ENCODE data around the gene VSIR. TPM values are rescaled to one million over a fixed set of nuclear protein-coding genes. Genes with fewer than 3 reads are reported as not detected.
A peak's percentile ranks its signal among the peaks of the same experiment; 100 is the strongest.

The VSIR gene
- total and polyA plus RNA-seq, 9 of the 15 experiments (the other 6 are each of a cell fraction or from before 2014, with no cell fraction given), result 0.14 to 20.5 (median 9.3) TPM

DNA sequence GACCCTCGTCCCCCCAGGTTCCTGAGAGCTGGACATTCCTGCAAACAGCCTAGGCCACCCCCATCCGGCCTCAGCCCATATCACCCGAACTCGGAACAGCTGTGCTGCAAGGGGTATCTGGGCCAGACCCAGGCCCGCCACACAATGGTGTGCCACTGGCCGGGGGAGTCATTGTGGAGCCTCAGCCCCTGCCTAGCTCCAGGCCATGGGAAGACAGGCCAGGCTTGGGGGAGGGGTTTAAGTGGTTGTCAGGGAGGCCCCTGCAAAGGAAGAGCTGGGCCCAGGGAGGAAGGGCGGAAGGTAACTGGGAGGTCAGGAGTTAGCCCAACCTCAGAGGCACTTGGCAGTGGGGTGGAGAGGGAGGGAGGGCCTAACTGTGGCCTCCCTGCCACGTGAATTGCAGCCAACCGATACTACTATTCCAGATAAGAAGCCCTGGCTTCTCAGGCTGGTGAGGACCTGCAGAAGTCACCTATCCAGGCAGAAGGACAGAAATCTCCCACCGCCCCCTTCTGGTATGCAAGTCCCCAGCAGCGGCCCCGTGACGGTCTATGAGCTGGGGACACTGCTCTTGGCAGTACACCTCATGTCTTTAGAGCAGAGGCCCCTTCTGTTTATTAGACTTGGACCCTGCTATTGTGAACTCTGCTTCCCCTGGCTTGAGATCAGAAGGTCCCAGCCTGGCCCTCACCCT, 26.8 kb downstream of the VSIR start (continued):
- peak; percentile 93 for TF ChIP-seq ZBTB9 (CRISPR knock-in tag; IDR thresholded peaks at IDR 0.05)
- peak; percentile 47; the same call in 1 of the 2 replicates for TF ChIP-seq POLR2G (IDR thresholded peaks at IDR 0.05; ENCODE audit: low read depth, low read length)
- TF ChIP-seq ZNF324 (CRISPR knock-in tag; IDR thresholded peaks at IDR 0.05), result peak; percentile 31; the same call in 1 of the 2 replicates
- TF ChIP-seq, protein P1, sequence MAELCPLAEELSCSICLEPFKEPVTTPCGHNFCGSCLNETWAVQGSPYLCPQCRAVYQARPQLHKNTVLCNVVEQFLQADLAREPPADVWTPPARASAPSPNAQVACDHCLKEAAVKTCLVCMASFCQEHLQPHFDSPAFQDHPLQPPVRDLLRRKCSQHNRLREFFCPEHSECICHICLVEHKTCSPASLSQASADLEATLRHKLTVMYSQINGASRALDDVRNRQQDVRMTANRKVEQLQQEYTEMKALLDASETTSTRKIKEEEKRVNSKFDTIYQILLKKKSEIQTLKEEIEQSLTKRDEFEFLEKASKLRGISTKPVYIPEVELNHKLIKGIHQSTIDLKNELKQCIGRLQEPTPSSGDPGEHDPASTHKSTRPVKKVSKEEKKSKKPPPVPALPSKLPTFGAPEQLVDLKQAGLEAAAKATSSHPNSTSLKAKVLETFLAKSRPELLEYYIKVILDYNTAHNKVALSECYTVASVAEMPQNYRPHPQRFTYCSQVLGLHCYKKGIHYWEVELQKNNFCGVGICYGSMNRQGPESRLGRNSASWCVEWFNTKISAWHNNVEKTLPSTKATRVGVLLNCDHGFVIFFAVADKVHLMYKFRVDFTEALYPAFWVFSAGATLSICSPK (IDR thresholded peaks at IDR 0.05; ENCODE audit: borderline replicate concordance), result no peak
- no peak for TF ChIP-seq PURB (CRISPR knock-in tag; IDR thresholded peaks at IDR 0.05; ENCODE audit: low read depth)
- no peak for TF ChIP-seq CEBPB (tag; IDR thresholded peaks at IDR 0.05)
- peak; percentile 79 to 85 (median 84) for TF ChIP-seq CTCF (IDR thresholded peaks at IDR 0.05 in 2 of 3, conservative IDR thresholded peaks at IDR 0.05 in 1 of 3; ENCODE audit: insufficient read depth in 2 of 3, low read depth in 1 of 3, low read length in 3 of 3)
- TF ChIP-seq CBFA2T3 (IDR thresholded peaks at IDR 0.05), result peak; percentile 59
- no peak for TF ChIP-seq ELF2 (CRISPR knock-in tag; IDR thresholded peaks at IDR 0.05)
- TF ChIP-seq HIVEP1 (CRISPR knock-in tag; IDR thresholded peaks at IDR 0.05), result peak; percentile 63; the same call in 1 of the 2 replicates
- TF ChIP-seq GTF2F1 (IDR thresholded peaks at IDR 0.05; ENCODE audit: low read depth, low read length), result 0 out of 2 replicates have a peak, but pooled peaks have one; percentile 45
- TF ChIP-seq ATF7 (IDR thresholded peaks at IDR 0.05), result peak; percentile 76
- no peak for TF ChIP-seq RFX1 (IDR thresholded peaks at IDR 0.05)
- no peak for TF ChIP-seq MXD1 (CRISPR knock-in tag; IDR thresholded peaks at IDR 0.05; ENCODE audit: borderline replicate concordance, poor library complexity, severe bottlenecking)
- 0 out of 2 replicates have a peak, but pooled peaks have one; percentile 47 for TF ChIP-seq THRB (CRISPR knock-in tag; conservative IDR thresholded peaks at IDR 0.05)
- 0 out of 2 replicates have a peak, but pooled peaks have one; percentile 34 for TF ChIP-seq SREBF2 (CRISPR knock-in tag; IDR thresholded peaks at IDR 0.05)
- TF ChIP-seq GATA2 (CRISPR knock-in tag; IDR thresholded peaks at IDR 0.05), result 0 out of 2 replicates have a peak, but pooled peaks have one; percentile 42
- TF ChIP-seq JUNB (CRISPR knock-in tag; conservative IDR thresholded peaks at IDR 0.05), result no peak
- peak; percentile 22; the same call in 1 of the 2 replicates for TF ChIP-seq FOSL1 (tag; conservative IDR thresholded peaks at IDR 0.05)
- peak; percentile 63; the same call in 1 of the 2 replicates for TF ChIP-seq GATAD2A (IDR thresholded peaks at IDR 0.05)
- TF ChIP-seq GATAD2B (IDR thresholded peaks at IDR 0.05; ENCODE audit: borderline replicate concordance), result no peak; the same call in 1 of the 2 replicates
- TF ChIP-seq KDM4B (IDR thresholded peaks at IDR 0.05; ENCODE audit: borderline replicate concordance in 2 of 2, low read depth in 1 of 2), result peak in 1 of 2 experiments; percentile 93; a peak in 1 of 4 replicates
